ENCODE data around the gene PRTFDC1.

The PRTFDC1 gene

GRCh38 chr10:24902400-24902728 lies 50.0 kb downstream of the PRTFDC1 start:
- no peak for DNase-seq (ENCODE audit: low read depth)

GRCh38 chr10:24901686-24902399 lies 50.6 kb downstream of the PRTFDC1 start:
- no peak for DNase-seq (ENCODE audit: low read depth)

- no peak for DNase-seq (ENCODE audit: low read depth)
These were observed 51.3 kb downstream of the PRTFDC1 start for GRCh38 chr10:24900888-24901685.

GRCh38 chr10:24899571-24899970 lies 52.8 kb downstream of the PRTFDC1 start:
- no peak for DNase-seq (ENCODE audit: low read depth)

GRCh38 chr10:24898501-24898900 lies 53.9 kb downstream of the PRTFDC1 start:
- no peak for DNase-seq (ENCODE audit: low read depth)

GRCh38 chr10:24897326-24897926 lies 55.0 kb downstream of the PRTFDC1 start:
- no peak for DNase-seq (ENCODE audit: low read depth)

- DNase-seq (ENCODE audit: low read depth): no peak
These were observed 57.7 kb downstream of the PRTFDC1 start for GRCh38 chr10:24894728-24895127.

GRCh38 chr10:24894309-24894708 lies 58.1 kb downstream of the PRTFDC1 start:
- no peak for DNase-seq (ENCODE audit: low read depth)

- no peak for DNase-seq (ENCODE audit: low read depth)
These were observed 59.3 kb downstream of the PRTFDC1 start for GRCh38 chr10:24893127-24893526.

GRCh38 chr10:24891823-24892222 lies 60.6 kb downstream of the PRTFDC1 start:
- no peak for DNase-seq (ENCODE audit: low read depth)

GRCh38 chr10:24889639-24890038 lies 62.8 kb downstream of the PRTFDC1 start:
- DNase-seq (ENCODE audit: low read depth): no peak

- DNase-seq (ENCODE audit: low read depth): no peak
These were observed 64.6 kb downstream of the PRTFDC1 start for GRCh38 chr10:24887855-24888231.

- no peak for DNase-seq (ENCODE audit: low read depth)
These were observed 66.1 kb downstream of the PRTFDC1 start for GRCh38 chr10:24886290-24886680.

- DNase-seq (ENCODE audit: low read depth): no peak
These were observed 66.7 kb downstream of the PRTFDC1 start for GRCh38 chr10:24885551-24886289.

GRCh38 chr10:24884793-24885192 lies 67.6 kb downstream of the PRTFDC1 start:
- no peak for DNase-seq (ENCODE audit: low read depth)

GRCh38 chr10:24884316-24884715 lies 68.1 kb downstream of the PRTFDC1 start:
- no peak for DNase-seq (ENCODE audit: low read depth)

- DNase-seq (ENCODE audit: low read depth): no peak
These were observed 69.2 kb downstream of the PRTFDC1 start for GRCh38 chr10:24883176-24883575.

GRCh38 chr10:24882047-24882698 lies 70.2 kb downstream of the PRTFDC1 start:
- no peak for DNase-seq (ENCODE audit: low read depth)

GRCh38 chr10:24879861-24880260 lies 72.5 kb downstream of the PRTFDC1 start:
- DNase-seq (ENCODE audit: low read depth): no peak

- no peak for DNase-seq (ENCODE audit: low read depth)
These were observed 78.3 kb downstream of the PRTFDC1 start for GRCh38 chr10:24874133-24874532.

- DNase-seq (ENCODE audit: low read depth): no peak
These were observed 79.1 kb downstream of the PRTFDC1 start for GRCh38 chr10:24873281-24873683.

GRCh38 chr10:24872790-24873182 lies 79.6 kb downstream of the PRTFDC1 start:
- no peak for DNase-seq (ENCODE audit: low read depth)

Measured in stimulated activated CD8-positive, alpha-beta memory T cell treated with anti-CD3 and anti-CD28 coated beads, Interleukin-12 subunit alpha, Interleukin-12 subunit beta, amount 100 ng/mL, for 4 hours (primary cell).